ENCODE data around the gene SPAG9.

Gene SPAG9

GRCh38 chr17:50973557-50974494 is 146.8 kb downstream of the SPAG9 start:
- H3K27ac ChIP-seq (ENCODE audit: low read depth, low read length): no peak overlapping the region
- H3K27me3 ChIP-seq (ENCODE audit: control insufficient read depth in 1 of 2, insufficient read depth in 2 of 2, low read length in 2 of 2): no peaks in the 10 kb centered on the region
- H3K9me3 ChIP-seq (ENCODE audit: control insufficient read depth in 1 of 2, low read length in 2 of 2): no peaks in the 10 kb centered on the region
- peaks cover 19 to 62% of the 10 kb centered on the region in 2 donors for H3K36me3 ChIP-seq (ENCODE audit: control insufficient read depth in 1 of 2, insufficient read depth in 2 of 2, low read length in 2 of 2)
- no peak overlapping the region for H3K4me3 ChIP-seq (ENCODE audit: low read depth in 1 of 2, low read length in 2 of 2)
- no peaks in the 10 kb centered on the region for H3K4me1 ChIP-seq (ENCODE audit: control insufficient read depth in 1 of 2, insufficient read depth in 2 of 2, low read length in 2 of 2)
- no peak overlapping the region for H3K9ac ChIP-seq (ENCODE audit: low read depth in 1 of 2, low read length in 2 of 2)

GRCh38 chr17:50972577-50972976 is 148.1 kb downstream of the SPAG9 start:
- no peaks in the 10 kb centered on the region for H3K27me3 ChIP-seq (ENCODE audit: control insufficient read depth in 1 of 2, insufficient read depth in 2 of 2, low read length in 2 of 2)
- no peak overlapping the region for H3K9ac ChIP-seq (ENCODE audit: low read depth in 1 of 2, low read length in 2 of 2)
- no peak overlapping the region for H3K27ac ChIP-seq (ENCODE audit: low read depth, low read length)
- H3K9me3 ChIP-seq (ENCODE audit: control insufficient read depth in 1 of 2, low read length in 2 of 2): no peaks in the 10 kb centered on the region
- peaks cover 12 to 55% of the 10 kb centered on the region in 2 donors for H3K36me3 ChIP-seq (ENCODE audit: control insufficient read depth in 1 of 2, insufficient read depth in 2 of 2, low read length in 2 of 2)
- no peak overlapping the region for H3K4me3 ChIP-seq (ENCODE audit: low read depth in 1 of 2, low read length in 2 of 2)
- H3K4me1 ChIP-seq (ENCODE audit: control insufficient read depth in 1 of 2, insufficient read depth in 2 of 2, low read length in 2 of 2): no peaks in the 10 kb centered on the region

- no peaks in the 10 kb centered on the region for H3K9me3 ChIP-seq (ENCODE audit: control insufficient read depth in 1 of 2, low read length in 2 of 2)
- no peaks in the 10 kb centered on the region for H3K4me1 ChIP-seq (ENCODE audit: control insufficient read depth in 1 of 2, insufficient read depth in 2 of 2, low read length in 2 of 2)
- no peak overlapping the region for H3K27ac ChIP-seq (ENCODE audit: low read depth, low read length)
- no peak overlapping the region for H3K9ac ChIP-seq (ENCODE audit: low read depth in 1 of 2, low read length in 2 of 2)
- peaks cover 17 to 49% of the 10 kb centered on the region in 2 donors for H3K36me3 ChIP-seq (ENCODE audit: control insufficient read depth in 1 of 2, insufficient read depth in 2 of 2, low read length in 2 of 2)
- H3K4me3 ChIP-seq (ENCODE audit: low read depth in 1 of 2, low read length in 2 of 2): no peak overlapping the region
- no peaks in the 10 kb centered on the region for H3K27me3 ChIP-seq (ENCODE audit: control insufficient read depth in 1 of 2, insufficient read depth in 2 of 2, low read length in 2 of 2)
Measured at GRCh38 chr17:50967795-50968194, 152.9 kb downstream of the SPAG9 start.

GRCh38 chr17:50966163-50966666 is 154.5 kb downstream of the SPAG9 start:
- Histone ChIP-seq H3K27me3 (ENCODE audit: control insufficient read depth in 1 of 2, insufficient read depth in 2 of 2, low read length in 2 of 2) (no peaks in the 10 kb centered on the region), H3K4me1 (ENCODE audit: control insufficient read depth in 1 of 2, insufficient read depth in 2 of 2, low read length in 2 of 2) (no peaks in the 10 kb centered on the region), H3K9ac (ENCODE audit: low read depth in 1 of 2, low read length in 2 of 2) (no peak overlapping the region), H3K36me3 (ENCODE audit: control insufficient read depth in 1 of 2, insufficient read depth in 2 of 2, low read length in 2 of 2) (peaks cover 19 to 60% of the 10 kb centered on the region in 2 donors), H3K4me3 (ENCODE audit: low read depth in 1 of 2, low read length in 2 of 2) (no peak overlapping the region), H3K9me3 (ENCODE audit: control insufficient read depth in 1 of 2, low read length in 2 of 2) (no peaks in the 10 kb centered on the region), H3K27ac (ENCODE audit: low read depth, low read length) (no peak overlapping the region)

GRCh38 chr17:50963139-50963538 is 157.5 kb downstream of the SPAG9 start:
- H3K27ac ChIP-seq (ENCODE audit: low read depth, low read length): no peak overlapping the region
- H3K36me3 ChIP-seq (ENCODE audit: control insufficient read depth in 1 of 2, insufficient read depth in 2 of 2, low read length in 2 of 2): peaks cover 15 to 41% of the 10 kb centered on the region in 2 donors
- H3K27me3 ChIP-seq (ENCODE audit: control insufficient read depth in 1 of 2, insufficient read depth in 2 of 2, low read length in 2 of 2): no peaks in the 10 kb centered on the region
- no peaks in the 10 kb centered on the region for H3K9me3 ChIP-seq (ENCODE audit: control insufficient read depth in 1 of 2, low read length in 2 of 2)
- H3K4me1 ChIP-seq (ENCODE audit: control insufficient read depth in 1 of 2, insufficient read depth in 2 of 2, low read length in 2 of 2): no peaks in the 10 kb centered on the region
- no peak overlapping the region for H3K4me3 ChIP-seq (ENCODE audit: low read depth in 1 of 2, low read length in 2 of 2)
- no peak overlapping the region for H3K9ac ChIP-seq (ENCODE audit: low read depth in 1 of 2, low read length in 2 of 2)

GRCh38 chr17:50961282-50962220 is 159.1 kb downstream of the SPAG9 start:
- peaks cover 0 to 2% of the 10 kb centered on the region in 2 donors for H3K4me1 ChIP-seq (ENCODE audit: control insufficient read depth in 1 of 2, insufficient read depth in 2 of 2, low read length in 2 of 2)
- no peak overlapping the region for H3K4me3 ChIP-seq (ENCODE audit: low read depth in 1 of 2, low read length in 2 of 2)
- H3K36me3 ChIP-seq (ENCODE audit: control insufficient read depth in 1 of 2, insufficient read depth in 2 of 2, low read length in 2 of 2): peaks cover 12 to 33% of the 10 kb centered on the region in 2 donors
- no peaks in the 10 kb centered on the region for H3K9me3 ChIP-seq (ENCODE audit: control insufficient read depth in 1 of 2, low read length in 2 of 2)
- H3K27me3 ChIP-seq (ENCODE audit: control insufficient read depth in 1 of 2, insufficient read depth in 2 of 2, low read length in 2 of 2): no peaks in the 10 kb centered on the region
- H3K27ac ChIP-seq (ENCODE audit: low read depth, low read length): no peak overlapping the region
- no peak overlapping the region for H3K9ac ChIP-seq (ENCODE audit: low read depth in 1 of 2, low read length in 2 of 2)

- Histone ChIP-seq H3K9me3 (ENCODE audit: control insufficient read depth in 1 of 2, low read length in 2 of 2) (no peaks in the 10 kb centered on the region), H3K36me3 (ENCODE audit: control insufficient read depth in 1 of 2, insufficient read depth in 2 of 2, low read length in 2 of 2) (peaks cover 2 to 19% of the 10 kb centered on the region in 2 donors), H3K4me3 (ENCODE audit: low read depth in 1 of 2, low read length in 2 of 2) (no peak overlapping the region), H3K27ac (ENCODE audit: low read depth, low read length) (no peak overlapping the region), H3K4me1 (ENCODE audit: control insufficient read depth in 1 of 2, insufficient read depth in 2 of 2, low read length in 2 of 2) (peaks cover 9 to 19% of the 10 kb centered on the region in 2 donors), H3K27me3 (ENCODE audit: control insufficient read depth in 1 of 2, insufficient read depth in 2 of 2, low read length in 2 of 2) (no peaks in the 10 kb centered on the region), H3K9ac (ENCODE audit: low read depth in 1 of 2, low read length in 2 of 2) (no peak overlapping the region)
Measured at GRCh38 chr17:50959341-50959740, 161.3 kb downstream of the SPAG9 start.

- Histone ChIP-seq H3K4me3 (ENCODE audit: low read depth in 1 of 2, low read length in 2 of 2) (no peak overlapping the region), H3K36me3 (ENCODE audit: control insufficient read depth in 1 of 2, insufficient read depth in 2 of 2, low read length in 2 of 2) (peaks cover 2 to 17% of the 10 kb centered on the region in 2 donors), H3K27me3 (ENCODE audit: control insufficient read depth in 1 of 2, insufficient read depth in 2 of 2, low read length in 2 of 2) (no peaks in the 10 kb centered on the region), H3K9me3 (ENCODE audit: control insufficient read depth in 1 of 2, low read length in 2 of 2) (no peaks in the 10 kb centered on the region), H3K9ac (ENCODE audit: low read depth in 1 of 2, low read length in 2 of 2) (no peak overlapping the region), H3K4me1 (ENCODE audit: control insufficient read depth in 1 of 2, insufficient read depth in 2 of 2, low read length in 2 of 2) (peaks cover 12 to 26% of the 10 kb centered on the region in 2 donors), H3K27ac (ENCODE audit: low read depth, low read length) (no peak overlapping the region)
Measured at GRCh38 chr17:50957600-50958575, 162.8 kb downstream of the SPAG9 start.

All from duodenal mucosa (tissue), 2 donors.